Effector memory CD8-positive, alpha-beta T cell (primary cell): ENCODE measurements around the gene BCL2.
A peak's percentile ranks its signal among the peaks of the same experiment; 100 is the strongest.

Source experiments
- ATAC-seq: fragments of 150-1000 bp; cut with Tn5 transposase; replicated peaks from 2 replicates; pipeline ENCODE4 v1.10.0; 2021; ENCODE audit warnings: mild to moderate bottlenecking, moderate library complexity
- DNase-seq, 3 experiments: peaks; one replicate each; pipeline ENCODE4 v3.0.0; 2021
- H3K27ac Mint-ChIP-seq, 2 donors: one replicate each; pipeline ENCODE4 v1.8.0; 2022; ENCODE audit warnings: mild to moderate bottlenecking in 2 of 2, mixed read lengths in 2 of 2, moderate library complexity in 2 of 2
- H3K27me3 Mint-ChIP-seq, 2 donors: one replicate each; pipeline ENCODE4 v1.8.0; 2022; ENCODE audit warnings: mixed read lengths in 2 of 2
- H3K36me3 Mint-ChIP-seq: one replicate; pipeline ENCODE4 v1.8.0; 2022; ENCODE audit warnings: mild to moderate bottlenecking, moderate library complexity, mixed read lengths; ENCODE audit not compliant: insufficient read depth
- H3K4me1 Mint-ChIP-seq, 2 donors: one replicate each; pipeline ENCODE4 v1.8.0; 2022; ENCODE audit warnings: low read depth in 2 of 2, mixed read lengths in 2 of 2
- H3K4me3 Mint-ChIP-seq, 2 donors: one replicate each; pipeline ENCODE4 v1.8.0; 2022; ENCODE audit warnings: mild to moderate bottlenecking in 2 of 2, mixed read lengths in 2 of 2, moderate library complexity in 2 of 2
- H3K9me3 Mint-ChIP-seq, 2 donors: one replicate each; pipeline ENCODE4 v1.8.0; 2022; ENCODE audit warnings: mixed read lengths in 2 of 2

Gene BCL2

GRCh38 chr18:63155169-63155852, 164.3 kb downstream of the BCL2 start:
- peaks cover 80 to 96% of the 10 kb centered on the region in 2 donors for H3K4me1 Mint-ChIP-seq
- DNase-seq (peak; percentile 75 to 79 (median 76)), ATAC-seq (peak; percentile 83)
- H3K36me3 Mint-ChIP-seq = peaks cover 16% of the 10 kb centered on the region
- peak overlapping the region; percentile 79 to 82 for H3K4me3 Mint-ChIP-seq
- no peaks in the 10 kb centered on the region for H3K9me3 Mint-ChIP-seq
- peak overlapping the region; percentile 97 to 99 for H3K27ac Mint-ChIP-seq
- no peaks in the 10 kb centered on the region for H3K27me3 Mint-ChIP-seq

GRCh38 chr18:63154350-63155152, 165.0 kb downstream of the BCL2 start:
- Mint-ChIP-seq H3K27me3 (no peaks in the 10 kb centered on the region), H3K4me1 (peaks cover 73 to 90% of the 10 kb centered on the region in 2 donors), H3K36me3 (peaks cover 19% of the 10 kb centered on the region), H3K4me3 (peak overlapping the region; percentile 79 to 82), H3K9me3 (no peaks in the 10 kb centered on the region), H3K27ac (peak overlapping the region; percentile 97 to 99)
- ATAC-seq = no peak
- DNase-seq = no peak

- Mint-ChIP-seq H3K27ac (peak overlapping the region; percentile 97 to 99), H3K27me3 (no peaks in the 10 kb centered on the region), H3K4me1 (peaks cover 63 to 77% of the 10 kb centered on the region in 2 donors), H3K4me3 (peak overlapping the region; percentile 33 to 48), H3K36me3 (peaks cover 19% of the 10 kb centered on the region), H3K9me3 (no peaks in the 10 kb centered on the region)
- DNase-seq (no peak), ATAC-seq (no peak)
Observed at GRCh38 chr18:63152791-63153190, 166.8 kb downstream of the BCL2 start.

GRCh38 chr18:63152096-63152495, 167.5 kb downstream of the BCL2 start:
- ATAC-seq (no peak), DNase-seq (no peak)
- peak overlapping the region; percentile 33 to 48 for H3K4me3 Mint-ChIP-seq
- H3K4me1 Mint-ChIP-seq = peaks cover 58 to 71% of the 10 kb centered on the region in 2 donors
- no peaks in the 10 kb centered on the region for H3K9me3 Mint-ChIP-seq
- H3K36me3 Mint-ChIP-seq = peaks cover 20% of the 10 kb centered on the region
- no peaks in the 10 kb centered on the region for H3K27me3 Mint-ChIP-seq
- H3K27ac Mint-ChIP-seq = peak overlapping the region; percentile 97 to 99

DNA sequence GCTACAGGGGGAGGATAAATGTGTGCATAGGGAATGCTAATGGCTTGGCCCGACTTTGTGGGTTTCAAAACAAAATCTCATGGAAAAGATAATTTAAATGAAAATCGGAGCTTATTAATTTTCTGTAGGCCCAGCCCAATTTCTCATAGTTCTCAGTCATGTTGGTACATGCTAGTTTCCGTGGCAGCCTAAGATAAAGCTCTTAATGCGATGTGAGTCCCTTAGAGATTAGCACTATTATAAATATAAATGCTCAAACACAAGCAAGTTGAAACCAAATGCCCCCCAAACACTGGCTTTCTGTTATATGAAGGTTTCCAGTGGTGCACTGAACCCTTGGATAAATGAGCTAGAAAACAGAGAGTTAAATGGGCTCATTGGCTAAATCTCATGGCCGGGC, 168.0 kb downstream of the BCL2 start:
- DNase-seq (no peak), ATAC-seq (no peak)
- H3K27me3 Mint-ChIP-seq = no peaks in the 10 kb centered on the region
- H3K9me3 Mint-ChIP-seq = no peaks in the 10 kb centered on the region
- H3K36me3 Mint-ChIP-seq = peaks cover 23% of the 10 kb centered on the region
- peak overlapping the region; percentile 6 to 48 for H3K4me3 Mint-ChIP-seq
- H3K27ac Mint-ChIP-seq = peak overlapping the region; percentile 70 to 99
- peaks cover 55 to 67% of the 10 kb centered on the region in 2 donors for H3K4me1 Mint-ChIP-seq

DNA sequence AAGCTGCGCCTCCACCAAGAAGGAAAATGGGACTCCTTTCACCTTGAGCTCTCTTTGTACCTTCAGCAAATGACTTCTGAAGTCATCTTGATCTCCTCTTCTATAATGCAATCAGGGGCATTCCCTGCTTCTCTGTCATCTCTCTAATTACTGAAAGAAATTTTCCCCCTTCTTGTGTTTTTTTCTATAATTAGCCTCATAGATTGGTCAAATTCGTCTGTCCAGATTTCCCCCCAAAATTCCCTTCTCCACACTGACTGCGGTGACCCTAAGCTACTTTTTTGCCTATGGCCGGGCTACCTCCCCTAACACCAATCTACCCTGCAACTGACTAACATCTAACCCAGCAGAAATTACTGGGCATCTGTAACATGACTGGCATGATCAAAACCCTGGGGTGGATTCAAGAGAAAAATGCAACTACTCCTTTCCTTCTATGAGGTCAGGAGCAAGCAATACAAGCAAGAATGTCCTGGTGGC, 168.6 kb downstream of the BCL2 start:
- Mint-ChIP-seq H3K4me3 (peak overlapping the region in 1 of 2 donors; percentile 48), H3K27ac (peak overlapping the region; percentile 70 to 99), H3K9me3 (no peaks in the 10 kb centered on the region), H3K4me1 (peaks cover 50 to 64% of the 10 kb centered on the region in 2 donors), H3K27me3 (no peaks in the 10 kb centered on the region), H3K36me3 (peaks cover 21% of the 10 kb centered on the region)
- no peak for DNase-seq
- no peak for ATAC-seq

GRCh38 chr18:63150326-63150725, 169.2 kb downstream of the BCL2 start:
- Mint-ChIP-seq H3K36me3 (peaks cover 14% of the 10 kb centered on the region), H3K4me3 (no peak overlapping the region)
- no peak for DNase-seq

GRCh38 chr18:63149302-63149587, 170.3 kb downstream of the BCL2 start:
- ATAC-seq = no peak
- Mint-ChIP-seq H3K27ac (peak overlapping the region; percentile 23 to 74), H3K27me3 (no peaks in the 10 kb centered on the region), H3K9me3 (no peaks in the 10 kb centered on the region), H3K4me3 (no peak overlapping the region), H3K4me1 (peaks cover 39 to 53% of the 10 kb centered on the region in 2 donors), H3K36me3 (peaks cover 10% of the 10 kb centered on the region)
- DNase-seq = no peak

More at GRCh38 chr18:63150326-63150725, 169.2 kb downstream of the BCL2 start:
- peaks cover 46 to 60% of the 10 kb centered on the region in 2 donors for H3K4me1 Mint-ChIP-seq
- ATAC-seq = no peak
- no peaks in the 10 kb centered on the region for H3K27me3 Mint-ChIP-seq
- no peaks in the 10 kb centered on the region for H3K9me3 Mint-ChIP-seq
- H3K27ac Mint-ChIP-seq = peak overlapping the region; percentile 70 to 99

DNA sequence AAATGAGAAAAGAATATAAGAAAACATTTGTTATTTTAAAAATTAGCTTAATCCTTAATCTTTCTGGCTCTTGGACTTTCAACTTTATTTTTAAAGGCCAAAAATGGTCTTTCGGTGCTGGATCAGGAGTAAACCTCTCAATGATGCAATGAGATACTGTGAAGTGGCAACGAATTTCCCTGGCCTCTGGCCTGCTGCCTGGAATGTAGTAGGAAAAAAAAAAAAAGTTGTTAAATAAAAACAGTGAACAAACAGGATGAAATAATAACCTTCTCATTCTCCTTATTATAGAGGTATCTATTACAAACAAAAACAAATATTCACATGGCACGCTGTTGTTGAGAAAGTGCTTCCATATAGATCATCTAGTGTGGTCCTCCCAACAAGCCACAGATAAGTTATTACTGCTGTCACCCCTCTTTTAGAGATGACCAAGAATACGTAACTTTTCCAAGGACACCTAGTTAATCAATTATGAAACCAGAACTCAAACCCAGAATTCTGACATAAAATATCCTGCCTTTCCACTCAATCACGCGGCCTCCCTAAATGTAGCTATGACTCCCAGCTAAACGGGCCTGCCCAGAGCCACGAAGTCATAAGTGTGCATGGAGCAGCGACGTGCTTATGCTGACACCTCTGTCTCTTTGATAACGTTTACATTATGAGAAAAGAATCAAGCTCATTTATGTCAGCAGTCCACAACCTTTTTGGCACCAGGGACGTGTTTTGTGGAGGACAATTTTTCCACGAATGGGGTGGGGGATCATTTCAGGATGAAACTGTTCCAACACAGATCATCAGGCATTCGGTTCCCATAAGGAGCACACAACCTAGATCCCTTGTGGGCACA, 170.9 kb downstream of the BCL2 start:
- Mint-ChIP-seq H3K9me3 (no peaks in the 10 kb centered on the region), H3K4me1 (peaks cover 38 to 48% of the 10 kb centered on the region in 2 donors), H3K36me3 (peaks cover 10% of the 10 kb centered on the region), H3K4me3 (no peak overlapping the region), H3K27me3 (no peaks in the 10 kb centered on the region), H3K27ac (peak overlapping the region; percentile 23 to 74)
- DNase-seq (no peak), ATAC-seq (no peak)

- Mint-ChIP-seq H3K27ac (no peak overlapping the region), H3K4me1 (peaks cover 34 to 43% of the 10 kb centered on the region in 2 donors), H3K36me3 (peaks cover 10% of the 10 kb centered on the region), H3K27me3 (no peaks in the 10 kb centered on the region), H3K9me3 (no peaks in the 10 kb centered on the region), H3K4me3 (no peak overlapping the region)
- DNase-seq (no peak), ATAC-seq (no peak)
Observed at GRCh38 chr18:63147973-63148372, 171.6 kb downstream of the BCL2 start.

DNA sequence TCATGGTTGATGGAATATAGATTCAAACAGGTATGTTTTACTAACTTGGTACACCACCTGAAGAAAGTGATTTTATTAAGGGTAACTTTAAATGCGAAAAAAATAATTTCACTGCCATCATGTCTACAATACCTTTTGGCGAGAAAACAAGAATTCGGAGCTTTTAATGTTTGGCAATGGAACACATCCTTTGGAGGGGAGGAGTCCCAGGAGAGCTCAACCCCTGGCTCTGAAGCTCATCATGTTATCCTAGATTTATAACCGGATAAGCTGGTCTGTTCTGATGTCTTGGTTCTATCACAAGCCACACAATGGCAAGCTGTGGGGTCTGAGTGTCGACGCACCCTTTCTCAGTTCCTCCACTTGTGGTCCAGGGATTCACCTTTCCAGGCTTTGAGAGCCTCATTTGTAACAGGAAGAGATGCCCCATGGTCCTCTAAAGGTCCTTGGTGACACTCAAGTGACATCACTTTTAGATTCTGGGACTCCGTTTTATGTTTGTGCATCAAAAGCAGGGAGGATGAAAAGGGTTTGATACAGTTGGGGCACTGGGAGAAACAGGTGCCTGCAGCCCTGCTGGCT, 172.7 kb downstream of the BCL2 start:
- no peak for DNase-seq
- Mint-ChIP-seq H3K36me3 (peaks cover 10% of the 10 kb centered on the region), H3K4me1 (peaks cover 30 to 39% of the 10 kb centered on the region in 2 donors), H3K9me3 (no peaks in the 10 kb centered on the region), H3K4me3 (no peak overlapping the region), H3K27me3 (no peaks in the 10 kb centered on the region), H3K27ac (no peak overlapping the region)
- no peak for ATAC-seq

DNA sequence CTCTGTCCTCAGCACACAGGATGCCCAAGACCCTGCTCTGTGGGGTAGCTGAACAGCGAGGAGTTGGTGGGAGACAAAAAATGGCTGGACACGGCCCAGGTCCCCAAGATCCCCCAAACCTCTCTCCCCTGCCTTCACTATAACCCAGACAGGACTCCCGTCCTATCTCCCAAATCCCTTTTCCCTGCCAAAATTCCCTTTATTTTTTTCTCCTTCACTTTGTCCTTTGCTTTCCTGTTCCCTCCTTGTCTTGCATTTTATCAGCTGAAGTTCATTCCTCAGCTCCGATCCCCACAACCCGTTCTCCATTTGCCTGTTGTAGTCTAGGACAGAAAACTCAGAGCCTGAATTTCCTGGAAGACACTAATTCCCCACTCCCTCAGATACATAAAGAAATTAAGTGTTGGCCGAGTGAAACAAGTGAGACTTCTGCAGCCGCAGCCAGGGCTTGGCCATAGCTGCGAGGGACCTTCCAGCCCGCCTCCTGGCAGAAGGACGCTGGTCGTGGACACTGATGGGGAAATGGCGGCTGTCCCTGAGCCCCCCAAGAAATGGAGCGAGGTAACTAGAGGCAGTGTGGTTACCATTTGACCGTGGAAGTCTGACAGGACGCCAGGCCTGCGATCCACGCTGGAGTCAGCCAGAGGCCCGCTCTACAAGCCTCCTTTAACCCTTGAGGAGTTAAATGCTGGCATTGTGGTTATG, 173.6 kb downstream of the BCL2 start:
- Mint-ChIP-seq H3K36me3 (peaks cover 10% of the 10 kb centered on the region), H3K27ac (peak overlapping the region in 1 of 2 donors; percentile 0), H3K4me3 (no peak overlapping the region), H3K27me3 (no peaks in the 10 kb centered on the region), H3K4me1 (peaks cover 30 to 32% of the 10 kb centered on the region in 2 donors), H3K9me3 (no peaks in the 10 kb centered on the region)
- DNase-seq (no peak), ATAC-seq (no peak)
